SJSA1 (cell line): ENCODE results near the gene TLR1. TPM values are rescaled to one million over a fixed set of nuclear protein-coding genes. Genes with fewer than 3 reads are reported as not detected.
"Not testable (repeated sequence)": the region's sequence is repeated elsewhere in the genome, so short reads cannot be mapped to it uniquely, and the experiment has no call there.

ENCODE experiments used
- DNase-seq, 2 experiments: peaks; one replicate each; pipeline ENCODE4 v3.0.0-alpha.2; 2015 to 2020; ENCODE audit warnings: low spot score in 2 of 2, low read depth in 1 of 2
- H3K27ac ChIP-seq: fragments of 250-450 bp; sonication (Bioruptor Pico); 2 replicates; pipeline ENCODE4 v1.5.1; 2020; ENCODE audit warnings: mild to moderate bottlenecking, moderate library complexity
- H3K27me3 ChIP-seq: fragments of 250-450 bp; sonication (Bioruptor Pico); replicated peaks from 2 replicates; pipeline ENCODE4 v1.5.1; 2020; ENCODE audit warnings: mild to moderate bottlenecking, moderate library complexity
- H3K36me3 ChIP-seq: fragments of 250-450 bp; sonication (Bioruptor Pico); 2 replicates; pipeline ENCODE4 v1.5.1; 2020; ENCODE audit warnings: mild to moderate bottlenecking
- H3K4me1 ChIP-seq: fragments of 250-450 bp; sonication (Bioruptor Pico); replicated peaks from 2 replicates; pipeline ENCODE4 v1.6.1; 2021; ENCODE audit warnings: mild to moderate bottlenecking
- H3K4me3 ChIP-seq: fragments of 250-450 bp; sonication (Bioruptor Pico); 2 replicates; pipeline ENCODE4 v1.5.1; 2020; ENCODE audit warnings: mild to moderate bottlenecking
- H3K9me3 ChIP-seq: fragments of 250-450 bp; sonication (Bioruptor Pico); replicated peaks from 2 replicates; pipeline ENCODE4 v1.5.1; 2020; ENCODE audit warnings: mild to moderate bottlenecking
- total RNA-seq: library from RNA; depleted of rRNA; stranded (reverse); fragments of >200 nt; shearing (Covaris generic); gene quantifications from 2 replicates; pipeline ENCODE4 v1.2.3, GENCODE V29; 2014

Gene TLR1
- total RNA-seq, 1 experiment from 2014 or later: 1.1 TPM

DNA sequence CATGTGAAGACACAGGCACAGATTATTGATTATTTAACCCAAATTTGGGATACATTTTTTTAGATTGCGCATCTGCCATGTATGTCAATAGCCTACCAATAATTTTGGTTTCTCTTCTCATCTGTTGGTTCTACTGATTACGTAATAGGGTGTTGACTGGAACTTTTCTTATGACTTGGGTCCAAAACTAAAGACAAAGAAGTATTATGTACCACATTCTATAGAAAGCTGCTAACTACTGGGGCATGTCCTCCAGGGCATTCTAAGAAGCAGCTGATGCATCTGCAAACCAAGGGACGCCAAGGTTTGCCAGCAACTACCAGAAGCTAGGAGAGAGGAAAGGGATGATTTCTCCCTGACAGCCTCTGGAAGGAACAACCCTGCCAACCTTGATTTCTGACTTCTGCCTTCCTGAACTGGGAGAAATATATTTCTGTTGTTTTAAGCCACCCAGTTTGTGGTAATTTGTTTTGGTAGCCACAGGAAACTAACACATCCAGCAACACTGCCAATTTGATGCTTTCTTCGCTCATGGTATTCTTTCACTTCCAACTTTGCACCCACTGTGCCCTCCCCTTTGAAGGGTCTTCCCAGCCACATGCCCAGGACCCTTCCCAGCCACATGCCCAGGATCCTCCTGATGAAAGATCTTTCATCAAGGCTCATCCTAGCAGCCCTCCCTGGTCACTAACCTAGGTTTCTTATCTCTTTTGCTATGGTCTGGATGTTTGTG is 15.9 kb upstream of the TLR1 start:
- no peaks in the 10 kb centered on the region for H3K36me3 ChIP-seq
- H3K27me3 ChIP-seq: no peaks in the 10 kb centered on the region
- DNase-seq: no peak
- no peaks in the 10 kb centered on the region for H3K9me3 ChIP-seq
- peaks cover 41% of the 10 kb centered on the region for H3K4me1 ChIP-seq
- H3K4me3 ChIP-seq: no peak overlapping the region
- H3K27ac ChIP-seq: peak overlapping the region; percentile 81

DNA sequence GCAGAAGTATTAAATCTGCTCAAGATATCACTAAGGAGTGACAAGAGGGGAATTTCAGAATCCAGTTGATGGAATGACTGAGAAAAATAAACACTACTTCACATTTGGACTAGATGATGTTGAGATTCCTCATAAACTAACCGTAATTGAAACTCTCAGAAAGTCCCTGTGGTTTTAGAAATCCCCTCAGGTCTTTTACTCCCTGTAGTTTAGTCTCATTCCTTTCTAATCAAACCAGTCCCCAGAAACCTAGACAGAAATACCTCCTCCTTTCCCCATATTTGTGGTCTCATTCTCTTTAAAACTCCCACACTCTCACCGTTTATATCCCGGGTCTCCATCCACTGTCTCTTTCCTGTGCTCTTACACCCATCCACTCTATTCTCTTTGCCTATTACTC is 15.0 kb upstream of the TLR1 start:
- peak in 1 of 2 experiments; percentile 78 for DNase-seq
- Histone ChIP-seq H3K9me3 (no peaks in the 10 kb centered on the region), H3K36me3 (no peaks in the 10 kb centered on the region), H3K27ac (peak overlapping the region; percentile 81), H3K27me3 (no peaks in the 10 kb centered on the region), H3K4me1 (peaks cover 41% of the 10 kb centered on the region), H3K4me3 (no peak overlapping the region)

DNA sequence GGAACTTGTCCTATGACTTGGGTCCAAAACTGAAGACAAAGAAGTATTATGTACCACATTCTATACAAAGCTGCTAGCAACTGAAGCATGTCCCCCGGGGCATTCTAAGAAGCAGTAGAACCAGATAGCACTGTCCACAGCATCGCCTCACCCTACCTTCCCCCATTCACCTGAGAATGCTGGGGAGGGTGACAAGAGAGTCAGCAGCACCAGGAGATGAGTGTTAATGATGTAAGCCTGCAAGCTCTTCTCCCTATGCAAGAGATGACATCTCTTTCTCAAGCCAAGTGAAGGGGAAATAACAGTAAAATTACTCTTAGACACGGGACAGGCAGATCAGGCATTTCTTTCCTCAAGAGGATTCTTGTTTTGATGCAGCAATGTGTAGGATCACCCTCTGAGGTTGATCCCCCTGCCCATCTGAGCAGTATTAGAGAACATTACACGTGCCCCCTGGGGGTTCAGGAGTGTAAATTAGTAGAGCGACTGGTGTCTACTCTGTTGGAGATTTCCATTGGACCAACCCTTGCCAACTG is 13.9 kb upstream of the TLR1 start:
- no peak for DNase-seq
- H3K4me3 ChIP-seq: no peak overlapping the region
- H3K36me3 ChIP-seq: no peaks in the 10 kb centered on the region
- no peaks in the 10 kb centered on the region for H3K9me3 ChIP-seq
- peak overlapping the region; percentile 36; the same call in 1 of the 2 replicates for H3K27ac ChIP-seq
- H3K27me3 ChIP-seq: no peaks in the 10 kb centered on the region
- peaks cover 41% of the 10 kb centered on the region for H3K4me1 ChIP-seq

DNA sequence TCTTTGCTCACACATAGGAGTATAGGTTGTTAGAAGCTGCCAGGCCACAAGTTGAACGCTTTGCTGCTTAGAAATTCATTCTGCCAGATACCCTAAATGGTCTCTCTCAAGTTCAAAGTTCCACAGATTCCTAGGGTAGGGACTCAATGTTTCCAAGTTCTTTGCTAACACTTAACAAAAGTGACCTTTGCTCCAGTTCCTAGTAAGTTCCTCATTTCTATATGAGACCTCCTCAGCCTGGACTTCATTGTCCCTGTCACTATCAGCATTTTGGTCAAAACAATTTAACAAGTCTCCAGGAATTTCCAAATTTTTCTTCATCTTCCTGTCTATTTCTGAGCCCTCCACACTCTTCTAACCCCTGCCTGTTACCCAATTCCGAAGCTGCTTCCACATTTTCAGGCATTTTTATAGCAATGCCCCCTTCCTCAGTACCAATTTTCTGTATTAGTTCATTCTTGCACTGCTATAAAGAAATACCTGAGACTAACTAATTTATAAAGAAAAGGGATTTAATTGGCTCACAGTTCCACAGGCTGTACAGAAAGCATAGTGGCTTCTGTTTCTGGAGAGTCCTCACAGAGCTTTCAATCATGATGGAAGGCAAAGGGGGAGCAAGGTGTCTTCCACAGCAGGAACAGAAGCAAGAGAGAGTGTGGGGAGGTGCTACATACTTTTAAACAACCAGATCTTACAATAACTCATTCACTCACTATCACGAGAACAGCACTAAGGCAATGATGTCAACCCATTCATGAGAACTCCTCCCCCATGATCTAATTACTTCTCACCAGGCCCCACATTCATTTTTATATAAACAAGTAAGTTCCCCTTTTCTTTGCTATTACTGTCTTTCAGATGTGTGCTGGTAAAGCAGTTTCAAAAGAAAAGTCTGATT is 11.5 kb upstream of the TLR1 start:
- H3K27ac ChIP-seq: no peak overlapping the region
- DNase-seq: peak in 1 of 2 experiments; percentile 43

DNA sequence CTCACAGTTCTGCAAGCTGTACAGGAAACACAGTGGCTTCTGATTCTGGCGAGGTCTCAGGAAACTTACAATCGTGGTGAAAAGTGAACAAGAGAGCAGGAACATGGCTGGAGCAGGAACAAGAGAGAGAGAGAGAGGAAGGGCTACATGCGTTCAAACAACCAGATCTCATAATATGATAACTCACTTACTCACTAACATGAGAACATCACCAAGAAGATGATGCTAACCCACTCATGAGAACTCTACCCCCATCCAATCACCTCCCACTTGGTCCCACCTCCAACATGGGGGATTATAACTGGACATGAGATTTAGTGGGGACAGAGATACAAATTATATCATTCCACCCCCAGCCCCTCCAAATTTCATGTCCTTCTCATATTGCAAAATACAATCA is 9.8 kb upstream of the TLR1 start:
- no peak for DNase-seq
- no peak overlapping the region for H3K4me3 ChIP-seq

More for the DNA sequence above, 11.5 kb upstream of the TLR1 start:
- H3K9me3 ChIP-seq: no peaks in the 10 kb centered on the region
- H3K4me1 ChIP-seq: peaks cover 34% of the 10 kb centered on the region
- H3K27me3 ChIP-seq: no peaks in the 10 kb centered on the region
- no peak overlapping the region for H3K4me3 ChIP-seq
- no peaks in the 10 kb centered on the region for H3K36me3 ChIP-seq

DNA sequence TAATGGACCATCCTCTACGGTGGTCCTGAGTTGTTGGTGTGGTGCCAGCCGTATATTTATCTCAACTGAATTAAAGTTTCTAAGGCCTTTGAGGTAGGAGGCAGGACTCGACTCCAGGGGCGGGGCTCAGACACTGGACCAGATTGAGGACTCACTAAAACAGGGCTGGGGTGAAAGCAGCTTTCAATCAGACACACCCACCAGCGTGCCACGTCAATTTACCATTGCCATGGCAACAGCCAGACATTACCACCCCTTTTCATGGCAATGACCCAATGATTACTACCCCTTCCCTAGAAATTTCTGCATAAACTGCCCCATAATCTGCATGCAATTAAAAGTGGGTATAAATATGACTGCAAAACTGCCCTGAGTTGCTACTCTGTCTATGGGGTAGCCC is 6.7 kb upstream of the TLR1 start:
- H3K27ac ChIP-seq: no peak overlapping the region
- H3K4me1 ChIP-seq: peaks cover 6% of the 10 kb centered on the region; the same call in 1 of the 2 replicates
- H3K9me3 ChIP-seq: no peaks in the 10 kb centered on the region
- H3K36me3 ChIP-seq: no peaks in the 10 kb centered on the region
- no peaks in the 10 kb centered on the region for H3K27me3 ChIP-seq
- no peak overlapping the region for H3K4me3 ChIP-seq
- DNase-seq: no peak

More for the DNA sequence above, 9.8 kb upstream of the TLR1 start:
- no peaks in the 10 kb centered on the region for H3K36me3 ChIP-seq
- no peaks in the 10 kb centered on the region for H3K9me3 ChIP-seq
- no peak overlapping the region for H3K27ac ChIP-seq
- peaks cover 21% of the 10 kb centered on the region for H3K4me1 ChIP-seq
- H3K27me3 ChIP-seq: no peaks in the 10 kb centered on the region

DNA sequence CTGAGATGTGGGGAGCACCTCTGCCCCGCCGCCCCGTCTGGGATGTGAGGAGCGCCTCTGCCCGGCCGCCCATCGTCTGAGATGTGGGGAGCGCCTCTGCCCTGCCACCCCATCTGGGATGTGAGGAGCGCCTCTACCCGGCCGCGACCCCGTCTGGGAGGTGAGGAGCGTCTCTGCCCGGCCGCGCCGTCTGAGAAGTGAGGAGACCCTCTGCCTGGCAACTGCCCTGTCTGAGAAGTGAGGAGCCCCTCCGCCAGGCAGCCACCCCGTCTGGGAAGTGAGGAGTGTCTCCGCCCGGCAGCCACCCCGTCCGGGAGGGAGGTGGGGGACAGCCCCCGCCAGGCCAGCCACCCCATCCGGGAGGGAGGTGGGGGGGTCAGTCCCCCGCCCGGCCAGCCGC is 2.9 kb upstream of the TLR1 start:
- not testable (repeated sequence) for H3K27ac ChIP-seq, DNase-seq, H3K27me3 ChIP-seq, H3K36me3 ChIP-seq, H3K4me3 ChIP-seq, H3K9me3 ChIP-seq
- peaks cover 18% of the 10 kb centered on the region; the same call in 1 of the 2 replicates for H3K4me1 ChIP-seq

DNA sequence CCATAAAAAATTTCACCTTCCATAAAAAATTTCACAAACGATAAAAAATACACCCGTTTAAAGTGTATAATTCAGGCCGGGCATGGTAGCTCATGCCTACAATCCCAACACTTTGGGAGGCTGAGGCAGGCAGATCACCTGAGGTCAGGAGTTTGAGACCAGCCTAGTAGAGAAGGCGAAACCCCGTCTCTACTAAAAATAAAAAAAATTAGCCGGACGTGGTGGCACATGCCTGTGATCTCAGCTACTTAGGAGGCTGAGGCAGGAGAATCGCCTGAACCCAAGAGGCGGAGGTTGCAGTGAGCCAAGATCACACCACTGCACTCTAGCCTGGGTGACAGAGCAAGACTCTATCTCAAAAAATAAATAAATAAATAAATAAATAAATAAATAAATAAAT is 1.7 kb upstream of the TLR1 start:
- H3K4me3 ChIP-seq, H3K27me3 ChIP-seq, H3K36me3 ChIP-seq, DNase-seq, H3K9me3 ChIP-seq: not testable (repeated sequence)
- Histone ChIP-seq H3K27ac (peak overlapping the region; percentile 55; the same call in 1 of the 2 replicates), H3K4me1 (peaks cover 18% of the 10 kb centered on the region; the same call in 1 of the 2 replicates)

DNA sequence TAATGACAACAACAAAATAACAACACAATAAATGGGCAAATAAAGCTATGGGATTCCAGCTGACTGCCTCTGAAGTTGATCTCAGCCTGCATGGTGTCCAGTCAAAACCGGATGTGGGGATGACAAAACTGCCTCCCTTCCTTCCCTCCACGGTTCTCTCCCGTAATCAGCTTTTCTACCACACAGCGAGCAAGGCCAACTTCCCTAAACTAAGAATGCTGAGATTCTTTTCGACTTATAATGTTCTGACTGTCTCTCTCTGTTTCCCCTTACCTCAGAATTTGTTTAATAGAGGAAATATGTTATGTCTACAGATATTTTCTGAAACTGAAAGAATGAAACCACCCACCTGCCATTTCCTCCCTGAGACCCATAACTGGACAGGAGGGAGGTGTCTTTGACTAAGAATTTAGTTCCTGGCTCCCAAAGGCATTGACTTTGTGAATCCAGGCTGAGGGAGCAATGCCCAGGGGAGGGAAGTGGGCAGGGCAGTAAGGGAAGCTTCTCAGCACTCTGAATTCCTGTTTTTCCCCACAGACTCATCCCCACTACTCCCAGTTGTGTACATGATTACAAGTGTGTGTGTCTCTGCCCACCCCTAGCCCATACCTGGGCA is 1.0 kb upstream of the TLR1 start:
- peak in 1 of 2 experiments; percentile 34 for DNase-seq
- H3K4me3 ChIP-seq: no peak overlapping the region
- H3K9me3 ChIP-seq: no peaks in the 10 kb centered on the region
- no peaks in the 10 kb centered on the region for H3K36me3 ChIP-seq
- peaks cover 18% of the 10 kb centered on the region; the same call in 1 of the 2 replicates for H3K4me1 ChIP-seq
- H3K27me3 ChIP-seq: no peaks in the 10 kb centered on the region
- H3K27ac ChIP-seq: peak overlapping the region; percentile 55

DNA sequence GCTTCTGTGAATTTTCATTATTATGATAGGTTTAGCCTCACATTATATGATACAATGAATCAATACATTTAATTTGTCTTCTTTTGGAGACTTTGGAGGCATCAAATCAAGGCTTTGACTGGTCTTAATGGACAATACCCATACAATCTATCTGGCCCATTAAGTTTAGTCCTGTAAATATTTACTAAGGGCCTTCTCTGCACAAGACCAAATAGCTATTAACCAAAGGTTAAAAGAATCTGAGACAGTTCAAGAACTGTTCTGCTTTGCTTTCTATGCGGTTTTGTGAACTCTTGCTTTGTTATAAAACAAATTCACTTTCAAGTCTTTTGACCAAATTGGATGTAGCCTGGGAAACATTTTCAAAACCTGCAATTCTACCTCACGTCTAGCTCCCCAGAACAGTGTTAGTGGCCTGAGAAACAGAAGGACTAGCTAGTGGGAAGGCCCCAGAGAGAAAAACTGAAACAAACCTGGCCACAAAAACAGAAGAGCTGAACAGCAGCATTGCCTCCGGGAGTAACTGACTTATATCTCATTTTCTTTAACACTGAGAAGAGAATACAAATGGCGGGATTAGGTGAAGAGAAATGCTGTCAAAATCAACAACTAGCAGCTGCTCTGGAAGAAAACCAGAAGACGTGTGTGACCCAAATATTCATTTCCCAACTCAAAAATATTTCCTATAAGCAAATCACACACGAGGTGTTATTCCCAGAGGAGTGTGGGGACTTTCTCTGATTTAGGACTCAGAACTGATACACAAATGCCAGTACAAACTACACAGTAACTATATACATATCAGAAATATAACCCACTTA is 548 bp downstream of the TLR1 start:
- Histone ChIP-seq H3K36me3 (no peaks in the 10 kb centered on the region), H3K4me1 (peaks cover 18% of the 10 kb centered on the region; the same call in 1 of the 2 replicates), H3K4me3 (no peak overlapping the region), H3K9me3 (no peaks in the 10 kb centered on the region), H3K27me3 (no peaks in the 10 kb centered on the region), H3K27ac (no peak overlapping the region)
- no peak for DNase-seq

DNA sequence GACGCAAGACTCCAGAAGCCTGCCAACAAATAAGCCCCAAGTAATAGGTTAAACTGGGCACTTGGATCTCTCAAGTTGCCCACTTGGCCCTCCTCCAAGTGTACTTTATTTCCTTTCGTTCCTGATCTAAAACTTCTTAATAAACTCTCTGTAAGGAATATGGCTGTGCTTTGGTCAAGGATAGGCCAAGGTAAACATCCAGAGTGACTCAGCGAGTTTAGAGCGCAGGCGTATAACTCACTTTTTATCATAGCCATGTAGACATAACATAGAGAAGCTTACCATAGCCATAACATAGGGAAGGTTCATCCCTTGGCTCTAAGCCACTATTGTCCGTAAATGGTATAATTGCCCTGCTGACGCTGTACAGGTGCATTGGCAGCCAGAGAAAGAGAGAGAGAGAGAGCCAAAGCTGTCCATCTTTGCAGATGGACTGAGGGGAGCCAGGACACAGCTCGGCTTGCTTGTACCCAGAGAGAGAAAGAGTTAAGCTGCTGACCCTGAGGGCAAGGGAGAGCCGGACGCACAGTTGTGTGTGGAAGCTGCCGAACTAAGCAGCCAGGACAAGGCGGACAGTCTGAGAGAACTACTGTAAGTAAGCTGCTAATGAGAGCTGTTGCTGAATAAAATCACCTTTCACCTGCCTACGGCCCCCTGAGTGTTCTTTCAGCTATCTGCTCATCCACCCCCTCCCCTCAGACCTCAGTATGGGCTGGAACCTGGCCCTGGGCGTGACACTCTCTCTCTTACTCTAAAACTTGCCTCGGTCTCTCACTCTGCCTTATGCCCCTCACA is 1.8 kb downstream of the TLR1 start:
- H3K4me1 ChIP-seq: peaks cover 18% of the 10 kb centered on the region; the same call in 1 of the 2 replicates
- no peak overlapping the region for H3K27ac ChIP-seq
- H3K4me3 ChIP-seq: no peak overlapping the region
- no peak for DNase-seq
- H3K27me3 ChIP-seq: no peaks in the 10 kb centered on the region
- no peaks in the 10 kb centered on the region for H3K36me3 ChIP-seq
- no peaks in the 10 kb centered on the region for H3K9me3 ChIP-seq

DNA sequence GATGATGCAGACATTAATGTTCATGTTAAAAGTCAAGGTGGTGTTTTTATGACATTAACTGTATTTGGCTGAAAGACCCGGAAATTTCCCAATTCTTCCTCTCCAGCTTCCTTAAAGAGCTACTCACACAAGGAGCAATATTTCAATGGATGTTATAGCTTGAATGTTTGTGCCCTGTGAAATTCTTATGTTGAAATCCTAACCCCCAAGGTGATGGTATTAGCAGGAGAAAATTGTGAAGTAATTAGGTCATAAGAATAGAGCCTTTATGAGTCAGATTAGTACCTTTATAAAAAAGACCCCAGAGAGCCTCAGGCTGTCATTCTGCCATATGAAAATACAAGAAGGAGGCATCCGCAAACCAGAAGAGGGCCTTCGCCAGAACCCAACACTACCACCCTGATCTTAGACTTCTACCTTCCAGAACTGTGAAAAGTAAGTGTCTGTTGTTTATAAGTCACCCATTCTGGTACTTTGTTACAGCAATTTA is 3.6 kb downstream of the TLR1 start:
- no peak overlapping the region for H3K27ac ChIP-seq
- no peaks in the 10 kb centered on the region for H3K9me3 ChIP-seq
- H3K4me3 ChIP-seq: no peak overlapping the region
- H3K27me3 ChIP-seq: no peaks in the 10 kb centered on the region
- H3K4me1 ChIP-seq: peaks cover 16% of the 10 kb centered on the region; the same call in 1 of the 2 replicates
- H3K36me3 ChIP-seq: no peaks in the 10 kb centered on the region
- no peak for DNase-seq
